Vagina (tissue), 2 donors: ENCODE measurements around the gene GPHB5.

Source experiments
- POLR2A ChIP-seq, 2 donors: fragments of 450-650 bp; IDR thresholded peaks; one replicate each; pipeline ENCODE4 v1.6.1; 2017; ENCODE audit warnings: antibody characterized with exemption in 2 of 2, mild to moderate bottlenecking in 2 of 2, moderate library complexity in 2 of 2
- TF ChIP-seq, protein P1 (sequence below), 3 experiments: fragments of 450-650 bp in 2 of 3; fragments of 200-600 bp in 1 of 3; sonication (generic) in 1 of 3; IDR thresholded peaks; one replicate each; pipeline ENCODE4 v1.5.1; 2017 to 2019; ENCODE audit warnings: antibody characterized with exemption in 3 of 3, mild to moderate bottlenecking in 2 of 3, moderate library complexity in 2 of 3

DNA sequence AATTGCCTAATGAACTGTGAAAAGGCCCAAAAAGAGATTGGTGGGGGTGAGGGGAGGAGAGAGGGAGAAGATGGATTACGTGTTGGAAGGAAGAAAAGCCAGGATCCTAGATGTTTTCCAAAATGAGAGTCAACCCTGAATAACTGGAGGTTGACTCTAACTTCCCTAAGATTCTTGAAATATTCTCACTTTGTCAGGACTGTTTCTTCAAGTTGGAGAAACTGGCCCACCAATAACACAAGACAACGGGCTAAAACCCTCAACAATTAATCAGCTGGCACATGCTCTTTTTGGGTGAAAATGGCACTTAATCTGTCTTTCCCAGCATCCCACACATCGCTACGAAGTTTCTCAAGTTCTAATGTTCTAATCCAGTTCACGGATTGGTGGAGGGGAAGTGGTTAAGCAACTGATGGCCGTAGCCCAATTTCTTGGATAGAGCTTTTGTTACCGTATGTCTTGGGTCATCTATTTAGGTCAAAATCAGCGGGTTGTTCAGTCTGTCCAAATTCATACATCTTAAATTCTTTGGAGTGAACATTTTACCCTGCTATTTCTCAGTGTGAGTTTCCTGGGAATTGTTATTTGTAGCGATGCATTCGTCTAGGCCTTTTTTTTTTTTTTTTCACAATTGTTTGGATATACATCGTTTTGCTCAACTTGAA is 49.0 kb downstream of the GPHB5 start:
- TF ChIP-seq, protein P1, sequence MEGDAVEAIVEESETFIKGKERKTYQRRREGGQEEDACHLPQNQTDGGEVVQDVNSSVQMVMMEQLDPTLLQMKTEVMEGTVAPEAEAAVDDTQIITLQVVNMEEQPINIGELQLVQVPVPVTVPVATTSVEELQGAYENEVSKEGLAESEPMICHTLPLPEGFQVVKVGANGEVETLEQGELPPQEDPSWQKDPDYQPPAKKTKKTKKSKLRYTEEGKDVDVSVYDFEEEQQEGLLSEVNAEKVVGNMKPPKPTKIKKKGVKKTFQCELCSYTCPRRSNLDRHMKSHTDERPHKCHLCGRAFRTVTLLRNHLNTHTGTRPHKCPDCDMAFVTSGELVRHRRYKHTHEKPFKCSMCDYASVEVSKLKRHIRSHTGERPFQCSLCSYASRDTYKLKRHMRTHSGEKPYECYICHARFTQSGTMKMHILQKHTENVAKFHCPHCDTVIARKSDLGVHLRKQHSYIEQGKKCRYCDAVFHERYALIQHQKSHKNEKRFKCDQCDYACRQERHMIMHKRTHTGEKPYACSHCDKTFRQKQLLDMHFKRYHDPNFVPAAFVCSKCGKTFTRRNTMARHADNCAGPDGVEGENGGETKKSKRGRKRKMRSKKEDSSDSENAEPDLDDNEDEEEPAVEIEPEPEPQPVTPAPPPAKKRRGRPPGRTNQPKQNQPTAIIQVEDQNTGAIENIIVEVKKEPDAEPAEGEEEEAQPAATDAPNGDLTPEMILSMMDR (IDR thresholded peaks at IDR 0.05) = no peak
- TF ChIP-seq POLR2A (IDR thresholded peaks at IDR 0.05) = no peak
